Measurements from ENCODE around the gene CCT8L2.
"Not testable (repeated sequence)": the region's sequence is repeated elsewhere in the genome, so short reads cannot be mapped to it uniquely, and the experiment has no call there.

DNA sequence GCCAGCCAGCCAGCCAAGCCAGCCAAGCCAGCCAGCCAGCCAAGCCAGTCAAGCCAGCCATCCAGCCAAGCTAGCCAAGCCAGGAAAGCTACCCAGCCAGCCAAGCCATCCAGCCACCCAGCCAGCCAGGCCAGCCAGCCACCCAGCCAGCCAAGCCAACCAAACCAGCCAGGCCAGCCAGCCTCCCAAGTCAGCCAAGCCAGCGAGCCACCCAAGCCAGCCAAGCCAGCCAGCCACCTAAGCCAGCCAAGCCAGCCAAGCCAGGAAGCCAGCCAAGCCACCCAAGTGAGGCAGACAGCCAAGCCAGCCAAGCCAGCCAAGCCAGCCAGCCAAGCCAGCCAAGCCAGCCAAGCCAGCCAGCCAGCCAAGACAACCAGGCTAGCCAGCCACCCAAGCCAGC is 32.6 kb downstream of the CCT8L2 start:
- TF ChIP-seq POLR2AphosphoS5, CTCF, POLR2A, EP300 (IDR thresholded peaks at IDR 0.05): not testable (repeated sequence)

Measured in gastroesophageal sphincter (tissue), 3 donors.